B cell (primary cell): Measurements from ENCODE around the gene ADAM23.

Source experiments
- CTCF ChIP-seq: fragments of 200-600 bp; IDR thresholded peaks from one replicate; pipeline ENCODE4 v1.8.0; 2022; ENCODE audit warnings: antibody characterized with exemption, mild to moderate bottlenecking
- EZH2 ChIP-seq: IDR thresholded peaks from 2 replicates; pipeline ENCODE4 v1.6.1; 2012; ENCODE audit warnings: borderline replicate concordance, low read depth, mild to moderate bottlenecking, moderate library complexity, low read length; ENCODE audit not compliant: insufficient read depth, poor library complexity, severe bottlenecking

GRCh38 chr2:206548383-206548782 is 105.1 kb downstream of the ADAM23 start:
- TF ChIP-seq CTCF (no peak), EZH2 (no peak)
